ENCODE results near the gene PSKH1.
A peak's percentile ranks its signal among the peaks of the same experiment; 100 is the strongest.

The PSKH1 gene

GRCh38 chr16:67919622-67920221, 26.7 kb downstream of the PSKH1 start:
- no peak for DNase-seq
- intact Hi-C loops (cut with DNase I): loop anchor here (10.0 kb wide), 1 partner anchor 245 kb away; no protein-coding TSS in a partner anchor

- intact Hi-C loops (cut with DNase I): loop anchor here (10.0 kb wide), 1 partner anchor 247 kb away; no protein-coding TSS in a partner anchor
- no peak for DNase-seq
Measured at GRCh38 chr16:67922221-67922620, 29.2 kb downstream of the PSKH1 start.

- intact Hi-C loops (cut with DNase I): loop anchor here (10.0 kb wide), 1 partner anchor 248 kb away; no protein-coding TSS in a partner anchor
- DNase-seq: peak in 1 of 10 donors; percentile 64
Measured at GRCh38 chr16:67922740-67923139, 29.7 kb downstream of the PSKH1 start.

DNA sequence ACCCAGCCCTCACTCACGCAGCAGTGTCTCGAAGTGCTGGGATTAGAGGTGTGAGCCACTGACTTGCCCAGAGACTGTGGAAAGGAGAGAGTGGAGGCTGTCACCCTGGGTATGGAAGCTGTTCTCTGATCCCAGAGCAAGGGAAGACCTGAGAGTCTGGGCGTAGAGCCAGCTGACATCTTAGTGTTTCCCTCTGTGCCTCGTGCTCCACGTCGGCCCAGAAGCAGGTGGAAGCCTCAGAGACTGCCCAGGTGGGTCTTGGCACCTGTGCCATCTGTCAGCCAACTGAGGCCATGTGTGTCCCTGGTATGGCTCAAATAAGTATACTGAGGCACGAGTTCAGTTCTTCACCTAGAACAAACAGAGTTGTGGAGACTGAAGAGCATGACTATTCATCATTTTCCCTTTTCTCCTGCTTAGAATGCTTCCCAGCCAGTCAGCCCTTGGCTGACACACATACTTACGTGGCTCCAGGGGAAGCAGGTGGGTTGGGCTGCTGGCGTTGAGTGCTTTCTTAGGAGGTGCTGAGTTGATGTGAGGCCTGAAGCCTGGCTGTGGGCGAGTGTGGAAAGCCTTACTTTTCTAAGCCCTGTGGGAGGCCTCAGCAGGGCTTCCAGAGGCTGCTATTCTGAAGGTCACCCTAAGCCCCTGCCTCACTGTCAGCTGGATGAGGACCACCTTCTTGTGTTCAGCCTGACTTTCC, 30.5 kb downstream of the PSKH1 start:
- intact Hi-C loops (cut with DNase I): loop anchor here (10.0 kb wide), 1 partner anchor 249 kb away; no protein-coding TSS in a partner anchor
- DNase-seq: peak in 7 of 10 donors; percentile 44 to 93 (median 64)

GRCh38 chr16:67924140-67924906, 31.3 kb downstream of the PSKH1 start:
- peak in 1 of 10 donors; percentile 75 for DNase-seq
- intact Hi-C loops (cut with DNase I): loop anchor here (10.0 kb wide), 1 partner anchor 250 kb away; no protein-coding TSS in a partner anchor

DNA sequence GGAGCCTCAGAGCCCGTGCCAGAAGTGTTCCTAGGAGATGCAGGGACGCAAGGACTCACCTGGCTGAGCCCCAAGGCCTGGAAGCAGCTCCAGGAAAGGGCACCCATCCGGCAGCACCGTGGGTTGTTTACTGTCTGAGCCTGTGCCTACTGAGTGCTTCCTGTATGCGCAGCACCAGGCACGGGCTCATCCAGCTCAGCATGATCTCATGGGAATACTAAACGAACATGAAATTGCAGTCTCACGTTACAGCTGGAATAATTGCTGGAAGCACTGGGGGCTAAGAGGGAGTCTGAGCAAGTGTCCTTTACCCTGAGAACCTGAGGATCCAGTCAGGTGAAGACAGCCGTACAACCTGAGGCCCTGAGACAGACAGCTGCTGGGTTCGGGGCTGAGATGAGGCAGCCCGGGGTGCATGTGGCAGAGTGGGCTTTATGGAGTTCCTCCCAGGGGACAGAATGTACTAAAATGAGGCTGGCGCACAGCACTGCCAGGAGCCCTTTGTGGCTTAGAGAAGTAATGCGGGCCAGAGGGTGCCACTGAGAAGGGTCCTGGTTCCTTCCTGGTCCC, 33.2 kb downstream of the PSKH1 start:
- intact Hi-C loops (cut with DNase I): loop anchor here (5.0 to 10.0 kb wide), 2 partner anchors 79 to 251 kb away; partner anchors contain the start of genes CENPT and NUTF2
- peak in 9 of 10 donors; percentile 49 to 93 (median 59) for DNase-seq

GRCh38 chr16:67927131-67927941, 34.3 kb downstream of the PSKH1 start:
- peak in 2 of 10 donors; percentile 68 to 74 for DNase-seq
- intact Hi-C loops (cut with DNase I): loop anchor here (5.0 to 10.0 kb wide), 2 partner anchors 80 to 253 kb away; partner anchors contain the start of genes CENPT and NUTF2

GRCh38 chr16:67928147-67928546, 35.1 kb downstream of the PSKH1 start:
- intact Hi-C loops (cut with DNase I): loop anchor here (2.0 to 10.0 kb wide), 3 partner anchors 45 to 253 kb away; partner anchors contain the start of genes CENPT and NUTF2
- DNase-seq: no peak

DNA sequence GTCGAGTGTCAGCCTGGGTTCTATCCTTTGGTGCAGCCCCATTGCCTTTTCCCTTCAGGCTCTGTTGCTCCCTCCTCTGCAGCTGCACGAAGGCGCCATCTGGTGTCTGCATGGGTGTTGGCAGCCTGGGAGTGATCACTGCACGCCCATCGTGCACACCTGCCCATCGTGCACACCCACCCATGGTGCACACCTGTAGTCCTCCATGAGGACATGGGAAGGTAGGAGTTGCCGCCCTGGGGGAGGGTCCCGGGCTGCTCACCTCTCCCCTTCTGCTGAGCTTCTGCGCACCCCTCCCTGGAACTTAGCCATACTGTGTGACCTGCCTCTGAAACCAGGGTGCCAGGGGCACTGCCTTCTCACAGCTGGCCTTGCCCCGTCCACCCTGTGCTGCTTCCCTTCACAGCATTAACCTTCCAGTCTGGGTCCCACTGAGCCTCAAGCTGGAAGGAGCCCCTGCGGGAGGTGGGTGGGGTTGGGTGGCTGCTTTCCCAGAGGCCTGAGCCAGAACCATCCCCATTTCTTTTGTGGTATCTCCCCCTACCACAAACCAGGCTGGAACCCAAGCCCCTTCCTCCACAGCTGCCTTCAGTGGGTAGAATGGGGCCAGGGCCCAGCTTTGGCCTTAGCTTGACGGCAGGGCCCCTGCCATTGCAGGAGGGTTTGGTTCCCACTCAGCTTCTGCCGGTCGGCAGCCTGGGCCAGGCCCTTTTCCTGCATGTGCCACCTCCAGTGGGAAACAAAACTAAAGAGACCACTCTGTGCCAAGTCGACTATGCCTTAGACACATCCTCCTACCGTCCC, 35.7 kb downstream of the PSKH1 start:
- peak; percentile 69 to 97 (median 84) for DNase-seq
- intact Hi-C loops (cut with DNase I): loop anchor here (2.0 to 10.0 kb wide), 3 partner anchors 46 to 254 kb away; partner anchors contain the start of genes CENPT and NUTF2

GRCh38 chr16:67930191-67930590, 37.1 kb downstream of the PSKH1 start:
- DNase-seq: no peak
- intact Hi-C loops (cut with DNase I): loop anchor here (10.0 kb wide), 1 partner anchor 95 kb away; the partner anchor contains the start of genes DDX28 and DUS2

GRCh38 chr16:67930678-67931211, 37.7 kb downstream of the PSKH1 start:
- intact Hi-C loops (cut with DNase I): loop anchor here (10.0 kb wide), 1 partner anchor 94 kb away; the partner anchor contains the start of genes DDX28 and DUS2

DNA sequence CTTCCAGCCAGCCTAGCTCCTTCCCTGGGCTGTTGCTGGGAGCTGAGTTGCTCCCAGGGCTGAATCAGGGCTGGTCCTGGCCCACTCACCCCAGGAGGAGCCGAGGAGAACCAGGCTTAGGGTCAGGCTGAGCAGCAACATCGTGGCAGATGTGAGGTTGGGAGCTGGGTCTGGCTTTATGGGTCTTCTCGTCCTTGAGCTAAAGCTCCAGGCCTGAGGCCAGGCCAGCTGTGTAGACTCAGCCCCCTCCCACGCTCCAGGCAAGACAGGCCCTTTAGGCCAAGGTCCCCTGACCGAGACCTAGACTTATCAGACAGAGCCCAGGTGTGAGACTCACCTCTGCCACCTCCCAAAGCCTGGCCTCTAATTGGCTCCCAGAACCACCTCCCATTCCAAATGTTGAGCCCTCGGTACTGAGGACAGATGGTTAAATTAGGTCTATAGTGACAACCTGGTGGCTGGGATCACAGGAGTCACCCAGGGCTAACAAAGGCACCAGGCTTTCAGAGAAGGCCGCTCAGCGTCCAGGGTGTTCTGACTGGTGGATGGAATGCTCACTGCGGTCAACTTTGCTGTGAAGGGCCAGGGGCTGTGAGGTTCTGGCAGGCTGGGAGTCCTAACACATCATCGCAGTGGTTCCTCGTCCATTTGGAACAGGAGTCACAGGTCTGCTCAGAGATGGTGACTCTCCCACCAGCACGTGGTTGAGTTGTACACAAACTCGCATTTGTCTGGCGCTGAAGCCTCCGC, 38.8 kb downstream of the PSKH1 start, which contains the start of gene CTRL:
TSS of gene CTRL (minus strand) at position 151 of the 750 bp plus-strand sequence. CDS start at position 141, 10 bp downstream.
- intact Hi-C loops (cut with DNase I): loop anchor here (10.0 kb wide), 1 partner anchor 93 kb away; the partner anchor contains the start of genes DDX28 and DUS2
- no peak for DNase-seq

More at GRCh38 chr16:67930678-67931211, 37.7 kb downstream of the PSKH1 start:
- no peak for DNase-seq

DNA sequence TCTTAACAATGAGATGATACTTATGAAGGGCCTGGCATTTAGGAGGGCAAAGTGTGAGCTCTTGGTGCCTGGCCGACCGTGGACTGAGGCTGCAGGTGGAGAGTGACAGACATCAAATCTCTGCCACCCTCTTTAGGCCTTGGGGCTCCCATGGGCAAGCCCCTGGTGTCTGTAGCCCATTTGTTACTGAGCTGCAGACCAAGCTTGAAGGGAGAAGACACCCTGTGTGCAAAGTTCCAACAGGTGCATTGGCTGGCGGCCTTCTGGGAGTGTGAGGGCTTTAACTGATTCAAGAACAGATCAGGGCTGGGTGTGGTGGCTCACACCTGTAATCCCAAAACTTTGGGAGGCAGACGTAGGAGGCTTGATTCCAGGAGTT, 39.4 kb downstream of the PSKH1 start:
- peak in 1 of 10 donors; percentile 58 for DNase-seq
- intact Hi-C loops (cut with DNase I): loop anchor here (10.0 kb wide), 1 partner anchor 92 kb away; the partner anchor contains the start of genes DDX28 and DUS2

- intact Hi-C loops (cut with DNase I): loop anchor here (10.0 kb wide), 1 partner anchor 91 kb away; the partner anchor contains the start of genes DDX28 and DUS2
- DNase-seq: no peak
Measured at GRCh38 chr16:67933805-67934204, 40.8 kb downstream of the PSKH1 start.

DNA sequence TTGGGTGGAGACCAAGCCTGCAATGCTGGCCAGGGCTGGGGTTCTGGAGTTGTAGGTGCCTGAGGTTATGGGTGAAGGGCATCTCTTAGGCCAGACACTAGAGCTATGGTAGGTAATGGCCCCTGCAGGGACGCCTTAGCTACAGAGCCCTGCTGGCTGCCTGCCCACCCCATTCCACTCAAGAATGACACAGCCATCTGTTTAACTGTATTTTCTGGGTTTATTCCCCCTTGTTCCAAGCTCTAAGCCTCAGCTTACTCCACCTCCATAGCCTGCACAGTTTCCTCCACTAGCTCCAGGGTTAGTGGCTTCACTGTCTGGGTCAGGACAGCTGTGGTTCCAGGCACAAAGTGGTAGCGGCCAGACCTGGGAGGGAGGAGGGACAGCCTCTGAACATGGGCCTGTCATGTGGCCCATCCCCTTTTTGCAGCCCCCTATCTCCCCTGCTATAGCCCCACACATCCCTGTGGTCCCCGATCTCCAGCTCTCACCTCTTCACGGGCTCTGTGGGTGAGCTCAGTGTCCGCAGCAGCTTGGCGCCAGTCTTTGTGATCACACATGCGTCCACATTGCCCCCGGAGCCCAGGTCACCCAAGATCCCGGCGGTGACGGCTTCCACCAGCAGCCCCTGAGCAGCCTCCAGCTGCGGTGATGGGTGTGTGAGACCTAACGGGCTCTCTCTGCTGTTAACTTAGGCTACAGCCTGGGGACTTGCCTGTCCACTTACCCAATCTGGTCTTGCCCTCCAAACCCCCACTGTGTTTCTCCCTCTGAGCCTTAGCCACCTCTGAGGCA, 41.4 kb downstream of the PSKH1 start:
- DNase-seq: no peak
- intact Hi-C loops (cut with DNase I): loop anchor here (5.0 to 10.0 kb wide), 2 partner anchors 90 to 108 kb away; partner anchors contain the start of genes DDX28 and DUS2

DNA sequence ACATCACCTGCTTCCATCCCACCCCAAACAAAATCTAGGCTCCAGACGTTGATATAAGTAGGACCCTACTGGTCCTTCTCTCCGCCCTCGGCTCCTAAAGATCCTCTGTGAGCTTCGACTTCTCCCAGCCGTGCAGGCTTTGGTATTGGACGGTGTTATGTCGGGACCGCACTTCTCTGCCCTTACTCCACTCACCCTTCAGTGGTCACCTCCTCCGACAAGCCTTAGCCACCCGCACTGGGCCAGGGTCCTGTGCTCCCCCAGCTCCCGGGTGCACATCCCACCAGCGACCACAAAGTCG, 42.0 kb downstream of the PSKH1 start:
- DNase-seq: no peak
- intact Hi-C loops (cut with DNase I): loop anchor here (5.0 to 10.0 kb wide), 2 partner anchors 90 to 107 kb away; partner anchors contain the start of genes DDX28 and DUS2
